GM19238 (cell line): ENCODE data around the gene MRGPRE.

Experiments used
- DNase-seq: peaks from one replicate; pipeline ENCODE4 v3.0.0; 2011; ENCODE audit warnings: low spot score; ENCODE audit not compliant: insufficient read length

Gene MRGPRE

GRCh38 chr11:3197044-3197695 lies 35.0 kb downstream of the MRGPRE start:
- no peak for DNase-seq

DNA sequence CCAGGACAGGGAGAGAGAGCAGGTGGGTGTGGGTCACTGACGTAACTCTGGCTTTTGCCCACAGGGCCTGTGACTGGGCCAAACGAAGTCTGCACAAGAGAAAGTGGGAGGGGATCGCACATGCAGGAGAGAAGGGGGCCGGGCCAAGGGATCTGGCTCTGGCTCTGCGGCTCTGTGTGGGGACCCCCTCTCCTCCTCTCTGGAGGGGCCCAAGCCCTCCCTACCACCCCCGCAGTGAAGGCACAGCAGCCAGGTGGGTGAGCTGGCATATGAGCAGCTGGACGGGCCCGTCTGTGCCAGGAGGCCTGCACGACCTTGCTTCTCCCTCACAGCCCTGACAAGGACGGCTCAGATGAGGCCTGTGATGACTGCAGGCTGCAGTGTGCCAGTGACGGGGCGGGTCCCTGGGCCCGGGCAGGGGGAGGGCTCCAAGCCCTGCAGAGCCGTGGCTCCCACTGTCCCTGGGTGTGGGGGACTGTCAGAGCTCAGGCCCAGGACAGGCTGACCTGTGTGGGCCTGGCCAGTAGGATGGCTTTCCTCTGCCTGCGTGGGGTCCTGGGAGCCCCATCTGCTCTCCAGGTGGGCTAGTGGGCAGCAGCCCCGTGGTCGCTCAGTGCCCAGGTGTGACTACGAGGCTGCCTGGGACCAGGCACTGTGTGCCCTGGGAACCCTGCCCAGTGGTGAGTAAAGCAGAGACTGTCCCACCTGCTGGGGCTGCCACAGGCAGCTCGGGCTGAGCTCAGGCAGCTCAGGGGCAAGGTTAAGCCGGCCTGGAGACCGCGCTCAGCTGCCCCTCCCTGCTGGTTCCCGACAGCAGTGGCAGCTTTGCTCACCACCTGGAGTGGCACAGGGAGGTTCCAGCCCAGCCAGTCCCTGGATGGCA lies 35.8 kb downstream of the MRGPRE start:
- DNase-seq, result no peak

DNA sequence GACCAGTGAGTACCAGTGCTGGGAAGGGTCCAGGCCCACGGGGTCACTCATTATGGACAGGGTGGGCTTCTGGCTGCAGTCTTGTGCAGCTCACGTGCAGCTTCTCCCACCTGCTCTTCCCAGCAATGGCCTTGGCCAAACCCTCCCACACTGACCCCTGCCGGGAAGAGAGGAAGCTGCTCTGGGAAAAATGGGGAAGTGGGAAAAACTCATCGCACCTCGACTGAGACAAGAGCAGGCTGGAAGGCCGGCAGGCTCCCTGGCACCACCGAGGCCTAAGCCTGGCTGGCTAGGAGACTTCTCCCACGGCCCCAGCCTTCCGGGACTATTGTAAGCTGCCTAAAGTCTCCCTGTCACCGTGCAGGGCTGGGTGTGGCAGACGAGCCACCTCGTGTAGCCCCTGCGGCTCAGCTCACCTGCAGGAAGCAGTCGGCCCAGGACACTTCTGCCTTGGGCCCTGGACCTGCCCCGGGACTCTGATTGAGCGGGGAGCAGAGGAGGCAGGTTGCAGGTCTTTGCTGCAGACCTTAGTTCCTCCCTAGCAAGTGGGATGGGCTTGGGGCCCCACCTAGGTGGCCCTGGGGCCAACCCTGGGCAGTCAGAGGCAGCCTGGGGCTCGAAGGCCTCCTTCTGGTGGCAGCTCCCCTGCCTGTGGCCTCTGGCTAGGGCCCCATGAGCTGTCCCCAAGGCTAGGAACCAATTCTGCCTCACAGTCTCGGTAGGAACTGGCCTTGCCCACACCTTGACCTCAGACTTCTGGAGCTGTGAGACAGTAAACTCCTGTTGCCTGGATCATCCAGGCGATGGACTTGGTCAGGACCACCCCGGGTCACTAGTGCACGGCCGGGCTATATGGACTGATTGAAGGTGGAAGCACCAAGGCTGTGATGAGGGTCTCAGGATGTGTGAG lies 36.7 kb downstream of the MRGPRE start:
- no peak for DNase-seq

DNA sequence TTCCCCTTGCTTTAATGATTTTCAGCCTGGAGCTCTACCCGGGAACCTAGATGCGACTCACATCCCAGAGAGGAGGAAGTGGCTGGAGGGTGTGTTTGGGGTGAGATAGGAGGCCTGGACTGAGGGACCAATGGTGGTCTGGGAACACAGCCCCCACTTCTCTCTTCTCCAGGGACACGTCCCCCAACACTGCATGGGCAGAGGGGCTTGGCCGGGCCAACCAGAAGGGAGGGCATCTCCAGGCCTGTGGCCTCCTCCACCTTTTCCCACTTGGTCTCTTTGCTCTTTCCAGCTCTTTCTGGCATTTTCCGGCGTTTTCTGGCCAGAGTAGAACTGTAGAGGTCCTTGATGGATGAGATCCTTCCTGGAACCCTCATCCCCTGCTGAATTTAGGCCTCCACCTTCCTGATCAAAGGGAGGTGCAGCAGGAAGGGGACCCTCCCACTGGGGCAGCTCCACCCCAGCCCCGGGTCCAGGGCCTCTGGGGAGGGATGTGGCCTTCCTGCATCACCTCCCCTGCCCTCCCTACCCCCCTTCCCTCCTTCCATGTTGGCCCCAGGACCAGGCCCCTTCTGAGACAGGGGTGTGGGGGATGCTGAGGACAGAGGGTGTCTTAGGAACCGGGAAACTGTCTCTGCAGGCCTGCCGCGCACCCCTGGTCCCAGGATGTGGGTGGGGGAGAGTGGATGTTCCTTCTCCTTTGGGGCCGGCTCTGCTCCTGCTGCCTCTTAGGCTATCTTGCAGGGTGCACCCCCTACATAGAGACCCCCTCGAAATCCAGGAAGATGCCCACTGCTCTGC lies 38.0 kb downstream of the MRGPRE start:
- no peak for DNase-seq

GRCh38 chr11:3193373-3194015 lies 38.7 kb downstream of the MRGPRE start:
- no peak for DNase-seq

DNA sequence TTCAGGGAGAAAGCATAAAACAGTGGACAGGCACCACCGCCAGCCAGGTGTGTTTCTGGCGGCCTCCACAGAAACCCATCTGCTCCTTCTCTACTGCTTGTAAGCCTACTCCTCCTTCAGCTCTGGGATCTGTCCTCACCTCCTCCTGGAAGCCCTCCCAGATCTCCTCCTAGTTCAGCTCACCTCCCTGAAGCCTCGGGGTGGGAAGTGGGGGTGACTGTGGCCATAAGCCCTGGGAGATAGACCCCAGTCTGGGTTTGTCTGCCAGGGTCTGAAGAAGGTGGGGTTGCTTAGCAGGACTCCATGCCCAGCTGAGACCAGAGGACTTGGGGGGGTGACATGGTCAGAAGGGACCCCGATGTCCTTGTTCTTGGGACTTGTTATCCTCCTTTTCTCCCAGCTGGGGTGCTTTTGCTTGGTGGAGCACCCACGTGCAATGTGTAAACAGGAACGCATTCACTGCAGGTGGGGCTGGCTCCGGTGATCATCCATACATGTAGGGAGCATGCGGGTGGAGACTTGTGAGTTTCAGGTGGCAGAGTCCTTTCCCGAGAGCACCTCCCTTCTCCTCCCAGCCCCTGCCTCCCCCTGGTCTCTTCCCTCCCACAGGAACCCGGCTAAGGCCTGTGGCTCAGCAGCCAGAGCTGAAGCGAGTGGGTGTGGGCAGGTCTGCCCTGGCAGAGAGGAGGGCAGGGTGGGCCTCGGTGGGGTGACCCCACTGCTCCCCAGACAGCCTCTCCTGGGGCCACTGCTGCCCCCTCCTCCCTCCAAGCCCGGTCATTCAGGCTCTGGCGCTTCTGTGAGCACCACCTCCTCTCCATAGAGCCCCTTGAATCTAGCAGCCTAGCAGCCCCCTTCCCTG lies 39.5 kb downstream of the MRGPRE start:
- no peak for DNase-seq

DNA sequence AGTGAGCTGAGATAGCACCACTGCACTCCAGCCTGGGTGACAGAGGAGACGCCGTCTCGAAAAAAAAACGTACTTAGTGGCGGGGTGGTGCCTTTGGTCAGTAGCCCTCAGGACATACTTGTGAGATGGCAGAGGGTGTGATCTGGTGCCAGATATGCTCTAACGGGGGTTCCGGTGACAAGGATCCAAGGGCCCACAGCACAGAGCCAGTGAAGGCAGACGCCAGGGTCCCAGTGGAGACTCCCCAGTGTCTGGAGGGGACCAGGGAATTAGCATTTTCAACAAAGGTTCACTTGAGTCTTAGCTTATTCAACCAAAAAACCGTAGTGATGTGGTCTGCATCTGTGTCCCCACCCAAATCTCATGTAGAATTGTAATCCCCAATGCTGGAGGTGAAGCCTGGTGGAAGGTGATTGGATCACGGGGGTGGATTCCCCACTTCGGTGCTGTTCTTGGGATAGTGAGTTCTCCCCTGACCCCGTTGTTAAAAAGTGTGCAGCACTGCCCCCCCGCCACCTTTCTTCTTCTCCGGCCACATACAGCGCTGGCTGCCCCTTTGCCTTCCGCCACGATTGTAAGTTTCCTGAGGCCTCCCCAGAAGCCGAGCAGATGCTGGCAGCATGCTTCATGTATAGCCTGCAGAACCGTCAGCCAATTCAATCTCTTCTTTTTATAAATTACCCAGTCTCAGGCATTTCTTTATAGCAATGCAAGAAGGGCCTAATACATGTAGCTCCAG lies 40.5 kb downstream of the MRGPRE start:
- DNase-seq, result no peak

DNA sequence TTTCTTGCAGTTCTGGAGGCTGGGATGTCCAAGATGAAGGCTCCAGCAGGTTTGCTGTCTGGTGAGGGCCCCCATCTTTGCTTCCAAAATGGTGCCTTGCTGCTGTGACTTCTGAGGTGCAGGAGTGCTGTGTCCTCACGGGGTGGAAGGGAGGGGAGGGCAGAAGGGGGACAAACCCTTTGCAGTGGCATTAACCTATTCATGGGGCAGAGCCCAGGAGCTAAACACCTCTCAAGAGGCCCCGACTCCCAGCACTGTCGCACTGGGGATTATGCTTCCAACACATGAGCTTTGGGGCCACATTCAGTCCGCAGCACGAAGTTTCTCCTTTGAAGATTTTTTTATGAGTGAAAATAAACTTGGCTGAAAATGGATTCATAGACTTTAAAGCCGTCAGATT lies 41.6 kb downstream of the MRGPRE start:
- DNase-seq, result no peak

- no peak for DNase-seq
These were observed 42.2 kb downstream of the MRGPRE start for GRCh38 chr11:3189886-3190583.

- no peak for DNase-seq
These were observed 42.9 kb downstream of the MRGPRE start for GRCh38 chr11:3189196-3189843.

DNA sequence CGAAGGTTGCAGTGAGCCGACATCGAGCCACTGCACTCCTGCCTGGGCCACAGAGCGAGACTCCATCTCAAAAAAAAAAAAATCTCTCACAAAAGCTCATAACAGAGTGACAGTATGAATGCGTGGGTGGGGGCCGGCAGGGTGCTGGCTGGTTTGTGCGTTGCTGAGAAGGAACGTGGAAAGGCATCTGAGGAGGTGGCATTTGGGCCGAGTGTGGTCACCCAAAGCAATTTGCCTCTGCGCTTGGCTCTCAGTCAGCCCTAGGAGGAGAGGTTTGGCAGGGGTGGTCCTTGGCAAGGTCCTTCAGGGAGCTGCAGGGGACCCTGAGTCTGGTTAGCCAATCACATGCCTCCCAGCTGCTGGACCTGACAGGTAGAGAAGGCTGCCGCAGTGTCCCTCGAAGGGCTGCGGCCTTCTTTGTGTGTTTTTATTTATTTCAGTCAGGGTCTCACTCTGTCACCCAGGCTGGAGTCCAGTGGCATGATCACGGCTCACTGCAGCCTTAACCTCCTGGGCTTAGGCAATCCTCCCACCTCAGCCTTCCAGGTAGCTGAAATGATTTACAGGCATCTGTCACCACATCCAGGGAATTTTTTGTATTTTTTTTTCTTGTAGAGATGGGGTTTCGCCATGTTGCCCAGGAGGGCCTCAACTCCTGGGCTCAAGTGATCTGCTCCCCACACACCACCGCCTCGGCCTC lies 43.6 kb downstream of the MRGPRE start:
- DNase-seq, result no peak

- DNase-seq, result no peak
These were observed 45.9 kb downstream of the MRGPRE start for GRCh38 chr11:3186166-3186953.

GRCh38 chr11:3184732-3185347 lies 47.4 kb downstream of the MRGPRE start:
- DNase-seq, result no peak

- no peak for DNase-seq
These were observed 48.7 kb downstream of the MRGPRE start for GRCh38 chr11:3183523-3183922.

DNA sequence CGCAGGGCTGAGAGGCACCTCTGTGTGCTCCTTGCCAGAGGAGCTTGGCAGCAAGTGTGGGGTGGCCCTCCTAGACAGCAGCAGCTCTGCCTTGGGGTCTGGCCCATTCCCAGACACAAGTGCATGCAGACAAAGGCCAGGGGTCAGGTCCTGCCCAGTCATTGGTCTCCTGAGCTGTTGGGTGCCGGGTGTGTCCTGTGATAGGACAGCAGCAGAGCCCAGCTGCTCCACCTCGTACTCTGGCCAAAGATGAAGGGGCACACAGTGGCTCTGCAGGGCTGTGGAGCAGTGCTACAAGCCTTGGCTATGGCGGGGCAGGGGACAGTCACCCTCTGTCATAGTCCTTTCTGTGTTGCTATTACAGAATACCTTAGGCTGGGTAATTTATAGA lies 49.8 kb downstream of the MRGPRE start:
- no peak for DNase-seq
